ENCODE measurements around the gene CCDC80.
A peak's percentile ranks its signal among the peaks of the same experiment; 100 is the strongest.
"Not testable (repeated sequence)": the region's sequence is repeated elsewhere in the genome, so short reads cannot be mapped to it uniquely, and the experiment has no call there.

CCDC80 gene

GRCh38 chr3:112564940-112565305 lies 76.0 kb downstream of the CCDC80 start:
- no peak for TF ChIP-seq EZH2 (IDR thresholded peaks at IDR 0.05; ENCODE audit: borderline replicate concordance, low read length)
- TF ChIP-seq CTCF (IDR thresholded peaks at IDR 0.05; ENCODE audit: low read length): no peak
- Histone ChIP-seq H2AFZ (ENCODE audit: low read length) (no peak overlapping the region), H3K36me3 (ENCODE audit: insufficient read depth, low read length) (peaks cover 5% of the 10 kb centered on the region; the same call in 1 of the 2 replicates), H3K27me3 (ENCODE audit: insufficient read depth, low read length) (no peaks in the 10 kb centered on the region), H3K9me2 (ENCODE audit: low read depth, low read length) (no peaks in the 10 kb centered on the region), H3K9ac (ENCODE audit: low read length) (no peak overlapping the region), H3K27ac (ENCODE audit: low read depth, low read length, poor library complexity, severe bottlenecking) (no peak overlapping the region), H3K9me3 (ENCODE audit: low read length) (no peaks in the 10 kb centered on the region), H3K4me1 (ENCODE audit: insufficient read depth, low read length, severe bottlenecking) (peaks cover 20% of the 10 kb centered on the region), H4K20me1 (ENCODE audit: insufficient read depth, low read length) (no peaks in the 10 kb centered on the region), H3K79me2 (ENCODE audit: insufficient read depth, low read length) (peaks cover 13% of the 10 kb centered on the region), H3F3A (ENCODE audit: insufficient read depth, low read length) (no peaks in the 10 kb centered on the region), H3K4me2 (ENCODE audit: low read length) (no peak overlapping the region), H3K4me3 (ENCODE audit: low read depth, low read length, poor library complexity, severe bottlenecking) (no peak overlapping the region)

- Histone ChIP-seq H3K4me1 (ENCODE audit: insufficient read depth, low read length, severe bottlenecking) (peaks cover 26% of the 10 kb centered on the region), H3K79me2 (ENCODE audit: insufficient read depth, low read length) (peaks cover 18% of the 10 kb centered on the region)
- not testable (repeated sequence) for H2AFZ ChIP-seq (ENCODE audit: low read length); H3K27me3 ChIP-seq (ENCODE audit: insufficient read depth, low read length); H3K36me3 ChIP-seq (ENCODE audit: insufficient read depth, low read length); H3K4me3 ChIP-seq (ENCODE audit: low read depth, low read length, poor library complexity, severe bottlenecking); H4K20me1 ChIP-seq (ENCODE audit: insufficient read depth, low read length); H3F3A ChIP-seq (ENCODE audit: insufficient read depth, low read length); H3K9me2 ChIP-seq (ENCODE audit: low read depth, low read length); H3K27ac ChIP-seq (ENCODE audit: low read depth, low read length, poor library complexity, severe bottlenecking); H3K4me2 ChIP-seq (ENCODE audit: low read length); H3K9ac ChIP-seq (ENCODE audit: low read length); H3K9me3 ChIP-seq (ENCODE audit: low read length)
These were observed 76.5 kb downstream of the CCDC80 start for GRCh38 chr3:112564247-112564939.

- no peaks in the 10 kb centered on the region for H3F3A ChIP-seq (ENCODE audit: insufficient read depth, low read length)
- no peak for TF ChIP-seq CTCF (IDR thresholded peaks at IDR 0.05; ENCODE audit: low read length)
- no peak for TF ChIP-seq EZH2 (IDR thresholded peaks at IDR 0.05; ENCODE audit: borderline replicate concordance, low read length)
- peaks cover 16% of the 10 kb centered on the region for H3K36me3 ChIP-seq (ENCODE audit: insufficient read depth, low read length)
- peak within 1 kb of the TSS; percentile 99 for H3K4me3 ChIP-seq (ENCODE audit: low read depth, low read length, poor library complexity, severe bottlenecking)
- H3K4me2 ChIP-seq (ENCODE audit: low read length): peak within 1 kb of the TSS; percentile 73
- H3K9me2 ChIP-seq (ENCODE audit: low read depth, low read length): no peaks in the 10 kb centered on the region
- H4K20me1 ChIP-seq (ENCODE audit: insufficient read depth, low read length): no peaks in the 10 kb centered on the region
- H3K79me2 ChIP-seq (ENCODE audit: insufficient read depth, low read length): peaks cover 38% of the 10 kb centered on the region
- no peaks in the 10 kb centered on the region for H3K27me3 ChIP-seq (ENCODE audit: insufficient read depth, low read length)
- no peaks in the 10 kb centered on the region for H3K9me3 ChIP-seq (ENCODE audit: low read length)
- H2AFZ ChIP-seq (ENCODE audit: low read length): 0 out of 2 replicates have a peak within 1 kb of the TSS, but pooled peaks have one; percentile 75
- H3K9ac ChIP-seq (ENCODE audit: low read length): peak within 1 kb of the TSS; percentile 79
- H3K27ac ChIP-seq (ENCODE audit: low read depth, low read length, poor library complexity, severe bottlenecking): peak within 1 kb of the TSS; percentile 83
- peaks cover 32% of the 10 kb centered on the region for H3K4me1 ChIP-seq (ENCODE audit: insufficient read depth, low read length, severe bottlenecking)
These were observed 79.0 kb downstream of the CCDC80 start, which contains the start of the genes ATG3 and SLC35A5 for GRCh38 chr3:112561734-112562529. ATG3 (minus strand) TSS chr3:112561962; CDS start chr3:112561528, 434 bp downstream. SLC35A5 (plus strand) TSS chr3:112562045; CDS start chr3:112563404, 1,359 bp downstream.

Data from OCI-LY1 (cell line).